SJSA1 (cell line): Measurements from ENCODE around the gene ATP6V1G3. TPM values are rescaled to one million over a fixed set of nuclear protein-coding genes. Genes with fewer than 3 reads are reported as not detected.

Experiments
- DNase-seq, 2 experiments: peaks; one replicate each; pipeline ENCODE4 v3.0.0-alpha.2; 2015 to 2020; ENCODE audit warnings: low spot score in 2 of 2, low read depth in 1 of 2
- H3K27ac ChIP-seq: fragments of 250-450 bp; sonication (Bioruptor Pico); 2 replicates; pipeline ENCODE4 v1.5.1; 2020; ENCODE audit warnings: mild to moderate bottlenecking, moderate library complexity
- H3K27me3 ChIP-seq: fragments of 250-450 bp; sonication (Bioruptor Pico); replicated peaks from 2 replicates; pipeline ENCODE4 v1.5.1; 2020; ENCODE audit warnings: mild to moderate bottlenecking, moderate library complexity
- H3K36me3 ChIP-seq: fragments of 250-450 bp; sonication (Bioruptor Pico); 2 replicates; pipeline ENCODE4 v1.5.1; 2020; ENCODE audit warnings: mild to moderate bottlenecking
- H3K4me1 ChIP-seq: fragments of 250-450 bp; sonication (Bioruptor Pico); replicated peaks from 2 replicates; pipeline ENCODE4 v1.6.1; 2021; ENCODE audit warnings: mild to moderate bottlenecking
- H3K4me3 ChIP-seq: fragments of 250-450 bp; sonication (Bioruptor Pico); 2 replicates; pipeline ENCODE4 v1.5.1; 2020; ENCODE audit warnings: mild to moderate bottlenecking
- H3K9me3 ChIP-seq: fragments of 250-450 bp; sonication (Bioruptor Pico); replicated peaks from 2 replicates; pipeline ENCODE4 v1.5.1; 2020; ENCODE audit warnings: mild to moderate bottlenecking
- total RNA-seq: library from RNA; depleted of rRNA; stranded (reverse); fragments of >200 nt; shearing (Covaris generic); gene quantifications from 2 replicates; pipeline ENCODE4 v1.2.3, GENCODE V29; 2014

ATP6V1G3 gene
- total RNA-seq, 1 experiment from 2014 or later = not detected

GRCh38 chr1:198498103-198498385, 42.4 kb downstream of the ATP6V1G3 start:
- Histone ChIP-seq H3K27ac (peak overlapping the region; percentile 83), H3K9me3 (no peaks in the 10 kb centered on the region), H3K4me1 (peaks cover 51% of the 10 kb centered on the region), H3K36me3 (no peaks in the 10 kb centered on the region), H3K27me3 (no peaks in the 10 kb centered on the region), H3K4me3 (no peak overlapping the region)
- no peak for DNase-seq

GRCh38 chr1:198497326-198498102, 43.0 kb downstream of the ATP6V1G3 start:
- Histone ChIP-seq H3K4me1 (peaks cover 55% of the 10 kb centered on the region), H3K27ac (peak overlapping the region; percentile 83), H3K27me3 (no peaks in the 10 kb centered on the region), H3K36me3 (no peaks in the 10 kb centered on the region), H3K4me3 (no peak overlapping the region), H3K9me3 (no peaks in the 10 kb centered on the region)
- DNase-seq = peak in 1 of 2 experiments; percentile 62

- Histone ChIP-seq H3K9me3 (no peaks in the 10 kb centered on the region), H3K4me3 (no peak overlapping the region), H3K36me3 (no peaks in the 10 kb centered on the region), H3K27me3 (no peaks in the 10 kb centered on the region), H3K27ac (peak overlapping the region; percentile 83), H3K4me1 (peaks cover 58% of the 10 kb centered on the region)
- DNase-seq = peak in 1 of 2 experiments; percentile 85
These were observed 44.0 kb downstream of the ATP6V1G3 start for GRCh38 chr1:198496216-198497143.

DNA sequence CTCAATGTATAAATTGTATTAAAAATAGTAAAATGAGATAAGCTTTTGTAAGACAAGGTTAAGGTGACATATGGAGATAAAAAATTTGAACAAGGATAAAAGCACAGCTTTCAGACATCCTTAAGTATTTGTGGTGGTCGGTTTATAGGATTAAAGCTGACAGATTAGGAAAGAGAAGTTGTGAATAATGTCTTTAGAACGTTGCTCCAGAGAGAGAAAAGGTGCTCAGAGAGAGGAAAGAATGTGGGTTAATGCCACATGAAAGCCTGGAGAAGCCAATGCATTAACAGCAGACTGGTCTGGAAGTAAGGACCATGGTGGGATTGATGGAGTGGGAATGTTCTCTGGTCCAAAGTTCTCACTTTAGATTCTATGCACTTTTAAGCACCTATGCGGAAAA, 44.8 kb downstream of the ATP6V1G3 start:
- Histone ChIP-seq H3K9me3 (no peaks in the 10 kb centered on the region), H3K36me3 (no peaks in the 10 kb centered on the region), H3K27ac (no peak overlapping the region), H3K27me3 (no peaks in the 10 kb centered on the region), H3K4me3 (no peak overlapping the region), H3K4me1 (peaks cover 58% of the 10 kb centered on the region)
- DNase-seq = no peak

DNA sequence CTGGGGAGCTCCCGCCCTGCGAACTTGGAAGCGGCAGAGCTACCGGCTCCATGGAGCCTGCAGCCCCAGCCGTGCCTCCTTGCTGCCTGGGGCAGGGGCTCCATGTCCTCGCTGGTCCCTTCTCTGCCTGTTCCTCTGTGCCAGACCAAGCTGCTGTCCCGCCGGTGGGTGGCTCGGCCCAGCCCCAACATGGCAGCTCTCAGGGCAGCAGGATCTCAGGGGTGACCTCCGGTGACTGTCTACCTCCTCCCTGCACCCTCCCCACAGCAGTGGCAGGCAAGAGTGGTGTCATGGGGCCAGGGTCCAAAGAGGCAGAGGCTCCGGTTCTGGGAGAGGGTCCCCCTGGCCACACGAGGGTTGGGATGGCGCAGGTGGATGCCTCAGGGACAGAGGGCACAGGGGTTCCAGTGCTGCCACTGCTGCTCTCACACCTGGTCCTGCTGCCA, 45.8 kb downstream of the ATP6V1G3 start:
- no peak overlapping the region for H3K4me3 ChIP-seq
- H3K9me3 ChIP-seq = no peaks in the 10 kb centered on the region
- H3K4me1 ChIP-seq = peaks cover 54% of the 10 kb centered on the region
- DNase-seq = no peak
- H3K27ac ChIP-seq = no peak overlapping the region
- H3K36me3 ChIP-seq = no peaks in the 10 kb centered on the region
- no peaks in the 10 kb centered on the region for H3K27me3 ChIP-seq

DNA sequence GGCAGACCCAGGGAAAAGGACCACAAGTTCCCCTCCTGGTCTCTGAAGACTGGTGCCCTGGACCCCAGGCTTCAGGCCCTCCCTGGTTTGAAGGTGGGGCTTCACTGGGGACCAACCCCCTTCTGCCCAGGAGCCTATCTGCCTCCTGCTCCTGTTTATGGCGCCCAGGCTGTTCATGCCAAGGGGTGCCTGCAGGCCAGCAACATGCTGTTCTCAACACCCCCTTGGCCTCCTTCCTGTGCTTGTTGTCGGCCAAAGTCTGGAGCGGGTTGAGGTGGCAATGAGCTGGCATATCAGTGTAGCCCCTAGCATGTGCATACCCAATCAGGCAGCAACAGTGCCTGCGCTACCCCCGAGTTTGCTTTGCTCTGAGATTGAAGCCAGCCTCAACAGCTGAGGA, 46.3 kb downstream of the ATP6V1G3 start:
- Histone ChIP-seq H3K27ac (no peak overlapping the region; the same call in 1 of the 2 replicates), H3K9me3 (no peaks in the 10 kb centered on the region), H3K4me1 (peaks cover 50% of the 10 kb centered on the region)

DNA sequence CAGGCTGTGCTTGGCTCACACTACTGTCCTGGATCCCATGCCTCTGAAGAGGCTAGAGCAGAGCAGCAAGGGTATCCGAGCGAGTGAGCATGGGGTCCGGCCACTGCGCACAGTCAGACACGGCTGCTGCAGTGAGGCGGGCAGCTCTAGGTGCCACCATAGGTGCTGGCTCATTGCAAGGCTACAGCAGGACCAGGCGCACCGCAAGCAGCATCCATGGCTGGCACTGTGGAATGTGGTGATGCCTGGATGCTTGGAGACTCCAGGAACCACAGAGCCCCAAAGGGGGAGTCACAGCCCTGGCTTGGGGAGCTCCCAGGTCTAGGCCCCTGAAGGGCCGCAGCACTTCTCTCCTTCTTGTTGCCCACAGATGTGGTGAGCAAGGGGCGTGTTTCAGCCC, 47.2 kb downstream of the ATP6V1G3 start:
- Histone ChIP-seq H3K9me3 (no peaks in the 10 kb centered on the region), H3K27me3 (no peaks in the 10 kb centered on the region), H3K4me3 (no peak overlapping the region), H3K36me3 (no peaks in the 10 kb centered on the region), H3K27ac (peak overlapping the region; percentile 68), H3K4me1 (peaks cover 47% of the 10 kb centered on the region)
- no peak for DNase-seq

More for the DNA sequence above, 46.3 kb downstream of the ATP6V1G3 start:
- Histone ChIP-seq H3K4me3 (no peak overlapping the region), H3K36me3 (no peaks in the 10 kb centered on the region), H3K27me3 (no peaks in the 10 kb centered on the region)
- no peak for DNase-seq

DNA sequence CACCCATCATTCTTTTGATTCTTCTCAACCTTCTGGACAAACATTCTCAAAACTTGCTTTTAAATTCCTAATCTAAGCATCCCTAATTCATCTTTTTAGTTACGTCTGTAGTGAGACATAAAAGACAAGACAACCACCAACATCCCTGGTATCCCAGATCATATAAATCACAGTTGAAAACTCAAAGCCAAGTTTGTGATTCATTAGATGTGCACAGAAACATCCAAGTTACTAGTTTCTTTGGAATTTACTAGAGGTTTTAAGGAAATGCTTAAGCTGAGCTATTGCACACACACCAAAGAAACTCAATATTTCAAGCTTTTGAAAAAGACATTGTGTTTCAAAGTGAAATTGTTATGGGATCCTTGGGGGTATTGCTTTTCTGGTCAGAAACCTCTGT, 47.6 kb downstream of the ATP6V1G3 start:
- peak in 1 of 2 experiments; percentile 64 for DNase-seq
- H3K27me3 ChIP-seq = no peaks in the 10 kb centered on the region
- peak overlapping the region; percentile 68 for H3K27ac ChIP-seq
- H3K9me3 ChIP-seq = no peaks in the 10 kb centered on the region
- no peak overlapping the region for H3K4me3 ChIP-seq
- peaks cover 43% of the 10 kb centered on the region for H3K4me1 ChIP-seq
- H3K36me3 ChIP-seq = no peaks in the 10 kb centered on the region

GRCh38 chr1:198491596-198491995, 48.9 kb downstream of the ATP6V1G3 start:
- H3K9me3 ChIP-seq = no peaks in the 10 kb centered on the region
- no peak overlapping the region for H3K27ac ChIP-seq
- no peaks in the 10 kb centered on the region for H3K27me3 ChIP-seq
- H3K4me3 ChIP-seq = no peak overlapping the region
- H3K4me1 ChIP-seq = peaks cover 30% of the 10 kb centered on the region
- DNase-seq = no peak
- H3K36me3 ChIP-seq = no peaks in the 10 kb centered on the region

DNA sequence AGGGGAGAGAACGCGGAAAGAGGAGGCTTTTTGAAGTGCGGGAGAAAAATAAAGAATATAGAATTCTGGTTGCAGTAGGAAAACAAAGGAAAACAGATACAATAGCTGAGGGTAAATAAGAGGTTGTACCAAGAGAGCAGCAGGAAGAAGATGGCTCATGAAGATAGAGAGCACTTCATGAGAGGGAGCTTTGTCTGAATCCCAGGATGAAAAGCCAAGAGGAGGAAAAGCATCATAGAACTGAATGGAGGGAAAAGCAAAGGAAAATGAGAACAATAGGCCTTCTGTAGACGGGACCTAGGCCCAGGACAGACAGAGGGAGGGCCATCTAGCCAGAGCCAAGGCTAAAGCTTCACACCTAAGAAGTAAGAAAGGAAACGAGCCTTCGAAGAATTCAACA, 49.5 kb downstream of the ATP6V1G3 start:
- H3K4me1 ChIP-seq = peaks cover 25% of the 10 kb centered on the region
- no peak for DNase-seq
- H3K9me3 ChIP-seq = no peaks in the 10 kb centered on the region
- no peaks in the 10 kb centered on the region for H3K36me3 ChIP-seq
- no peaks in the 10 kb centered on the region for H3K27me3 ChIP-seq
- no peak overlapping the region for H3K27ac ChIP-seq
- no peak overlapping the region for H3K4me3 ChIP-seq

GRCh38 chr1:198490224-198490623, 50.3 kb downstream of the ATP6V1G3 start:
- no peak for DNase-seq
- Histone ChIP-seq H3K4me1 (peaks cover 18% of the 10 kb centered on the region), H3K27ac (no peak overlapping the region), H3K9me3 (no peaks in the 10 kb centered on the region), H3K36me3 (no peaks in the 10 kb centered on the region), H3K4me3 (no peak overlapping the region), H3K27me3 (no peaks in the 10 kb centered on the region)

DNA sequence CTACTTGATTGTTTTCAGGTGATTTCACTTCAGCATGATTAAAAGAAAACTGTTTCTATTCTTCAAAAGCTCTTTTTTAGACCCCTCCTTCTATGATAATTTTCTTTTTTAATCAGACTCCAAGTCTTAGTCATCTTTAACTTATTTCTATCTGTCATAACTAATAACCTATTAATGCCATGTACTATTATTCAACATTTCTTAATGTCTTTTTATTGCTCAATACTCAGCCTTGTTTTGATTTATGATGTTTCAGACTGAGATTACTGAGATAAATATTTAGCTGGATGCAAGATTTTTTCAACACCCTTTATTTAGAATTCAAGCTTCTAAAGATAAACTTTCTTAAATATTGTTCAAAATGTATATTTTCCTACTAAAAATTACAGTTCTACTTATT, 53.6 kb downstream of the ATP6V1G3 start:
- Histone ChIP-seq H3K36me3 (no peaks in the 10 kb centered on the region), H3K27me3 (no peaks in the 10 kb centered on the region), H3K4me1 (peaks cover 2% of the 10 kb centered on the region; the same call in 1 of the 2 replicates), H3K4me3 (no peak overlapping the region), H3K9me3 (no peaks in the 10 kb centered on the region), H3K27ac (no peak overlapping the region)
- no peak for DNase-seq

DNA sequence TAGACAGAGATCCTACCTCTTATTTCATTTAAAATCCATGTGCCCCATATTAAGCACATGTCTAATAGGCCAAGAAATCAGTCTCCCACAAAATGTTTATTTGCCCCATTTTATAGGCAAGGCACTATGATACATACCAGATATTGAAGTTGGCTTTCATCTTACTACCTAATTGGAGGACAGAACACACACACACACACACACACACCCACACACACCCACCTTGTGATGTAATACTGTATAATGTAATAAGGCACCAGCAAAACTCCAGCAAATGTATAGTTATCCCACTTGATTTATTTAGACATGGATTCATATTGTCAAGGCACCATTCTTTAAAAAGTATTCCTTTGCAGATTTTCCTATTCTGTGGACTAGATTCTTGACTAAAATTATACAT, 56.8 kb downstream of the ATP6V1G3 start:
- no peak overlapping the region for H3K4me3 ChIP-seq
- DNase-seq = no peak
- no peaks in the 10 kb centered on the region for H3K36me3 ChIP-seq
- no peak overlapping the region for H3K27ac ChIP-seq
- no peaks in the 10 kb centered on the region for H3K9me3 ChIP-seq
- no peaks in the 10 kb centered on the region for H3K27me3 ChIP-seq
- no peaks in the 10 kb centered on the region for H3K4me1 ChIP-seq

GRCh38 chr1:198483006-198483405, 57.5 kb downstream of the ATP6V1G3 start:
- Histone ChIP-seq H3K9me3 (no peaks in the 10 kb centered on the region), H3K36me3 (no peaks in the 10 kb centered on the region), H3K4me1 (no peaks in the 10 kb centered on the region), H3K27me3 (no peaks in the 10 kb centered on the region), H3K27ac (no peak overlapping the region), H3K4me3 (no peak overlapping the region)
- no peak for DNase-seq
